Epithelial cell of esophagus (primary cell): ENCODE measurements around the gene ACTC1.

Experiments used
- DNase-seq: peaks from one replicate; pipeline ENCODE4 v3.0.0; 2010; ENCODE audit warnings: low read depth
- H3K4me3 ChIP-seq: 2 replicates; pipeline ENCODE4 v1.5.1; 2011; ENCODE audit warnings: mild to moderate bottlenecking, low read length, control low read depth
- TF ChIP-seq, protein P1 (sequence below): IDR thresholded peaks from 2 replicates; pipeline ENCODE4 v1.5.1; 2011; ENCODE audit warnings: low read depth, mild to moderate bottlenecking, low read length, control low read depth, inconsistent platforms; ENCODE audit not compliant: insufficient read depth; ENCODE audit errors: missing control alignments

ACTC1 gene

DNA sequence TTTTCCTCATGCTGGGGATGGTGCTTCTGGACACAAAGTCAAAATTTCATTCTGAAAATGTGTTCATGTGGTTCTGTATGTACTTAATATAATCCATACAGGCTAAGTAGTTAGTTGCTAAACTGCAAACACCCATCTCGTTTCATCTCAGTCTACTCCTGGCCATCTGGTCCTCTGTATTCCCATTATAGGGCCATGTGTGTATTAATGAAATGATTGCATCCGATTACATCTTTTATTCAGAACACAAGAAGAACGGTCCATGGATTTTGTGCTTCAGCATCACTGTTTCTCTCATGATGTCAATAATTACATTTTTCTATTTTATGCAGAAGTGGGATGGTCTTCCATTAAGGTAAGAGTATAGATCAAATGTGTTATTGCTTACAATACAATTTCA is 34.4 kb downstream of the ACTC1 start:
- TF ChIP-seq, protein P1, sequence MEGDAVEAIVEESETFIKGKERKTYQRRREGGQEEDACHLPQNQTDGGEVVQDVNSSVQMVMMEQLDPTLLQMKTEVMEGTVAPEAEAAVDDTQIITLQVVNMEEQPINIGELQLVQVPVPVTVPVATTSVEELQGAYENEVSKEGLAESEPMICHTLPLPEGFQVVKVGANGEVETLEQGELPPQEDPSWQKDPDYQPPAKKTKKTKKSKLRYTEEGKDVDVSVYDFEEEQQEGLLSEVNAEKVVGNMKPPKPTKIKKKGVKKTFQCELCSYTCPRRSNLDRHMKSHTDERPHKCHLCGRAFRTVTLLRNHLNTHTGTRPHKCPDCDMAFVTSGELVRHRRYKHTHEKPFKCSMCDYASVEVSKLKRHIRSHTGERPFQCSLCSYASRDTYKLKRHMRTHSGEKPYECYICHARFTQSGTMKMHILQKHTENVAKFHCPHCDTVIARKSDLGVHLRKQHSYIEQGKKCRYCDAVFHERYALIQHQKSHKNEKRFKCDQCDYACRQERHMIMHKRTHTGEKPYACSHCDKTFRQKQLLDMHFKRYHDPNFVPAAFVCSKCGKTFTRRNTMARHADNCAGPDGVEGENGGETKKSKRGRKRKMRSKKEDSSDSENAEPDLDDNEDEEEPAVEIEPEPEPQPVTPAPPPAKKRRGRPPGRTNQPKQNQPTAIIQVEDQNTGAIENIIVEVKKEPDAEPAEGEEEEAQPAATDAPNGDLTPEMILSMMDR, result no peak
- no peak for DNase-seq
- H3K4me3 ChIP-seq, result no peak overlapping the region

- no peak for DNase-seq
- no peak overlapping the region for H3K4me3 ChIP-seq
- TF ChIP-seq, protein P1, result no peak
Measured at GRCh38 chr15:34759992-34760391, 35.4 kb downstream of the ACTC1 start.

GRCh38 chr15:34759347-34759746 is 36.0 kb downstream of the ACTC1 start:
- TF ChIP-seq, protein P1, result no peak
- H3K4me3 ChIP-seq, result no peak overlapping the region
- no peak for DNase-seq

GRCh38 chr15:34757262-34757661 is 38.1 kb downstream of the ACTC1 start:
- TF ChIP-seq, protein P1, result no peak
- H3K4me3 ChIP-seq, result no peak overlapping the region
- no peak for DNase-seq

DNA sequence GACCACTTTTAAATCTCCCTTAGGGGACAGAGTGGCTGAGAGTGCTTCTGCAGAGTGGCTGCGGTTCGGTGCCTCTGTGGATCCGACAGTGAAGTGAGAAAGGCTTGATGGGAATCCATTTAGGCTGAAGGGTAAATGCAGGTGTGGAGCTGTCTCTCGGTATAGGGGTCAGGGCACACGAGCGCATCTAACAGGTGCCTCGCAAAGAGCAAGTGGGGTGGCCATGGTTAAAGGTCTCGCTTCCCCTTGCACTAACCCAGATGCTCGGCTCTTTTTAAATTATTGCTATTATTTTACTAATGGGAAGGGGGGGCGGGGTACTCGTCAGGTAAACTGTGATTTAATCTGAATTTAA is 40.0 kb downstream of the ACTC1 start:
- TF ChIP-seq, protein P1, result no peak
- no peak for DNase-seq
- no peak overlapping the region for H3K4me3 ChIP-seq

DNA sequence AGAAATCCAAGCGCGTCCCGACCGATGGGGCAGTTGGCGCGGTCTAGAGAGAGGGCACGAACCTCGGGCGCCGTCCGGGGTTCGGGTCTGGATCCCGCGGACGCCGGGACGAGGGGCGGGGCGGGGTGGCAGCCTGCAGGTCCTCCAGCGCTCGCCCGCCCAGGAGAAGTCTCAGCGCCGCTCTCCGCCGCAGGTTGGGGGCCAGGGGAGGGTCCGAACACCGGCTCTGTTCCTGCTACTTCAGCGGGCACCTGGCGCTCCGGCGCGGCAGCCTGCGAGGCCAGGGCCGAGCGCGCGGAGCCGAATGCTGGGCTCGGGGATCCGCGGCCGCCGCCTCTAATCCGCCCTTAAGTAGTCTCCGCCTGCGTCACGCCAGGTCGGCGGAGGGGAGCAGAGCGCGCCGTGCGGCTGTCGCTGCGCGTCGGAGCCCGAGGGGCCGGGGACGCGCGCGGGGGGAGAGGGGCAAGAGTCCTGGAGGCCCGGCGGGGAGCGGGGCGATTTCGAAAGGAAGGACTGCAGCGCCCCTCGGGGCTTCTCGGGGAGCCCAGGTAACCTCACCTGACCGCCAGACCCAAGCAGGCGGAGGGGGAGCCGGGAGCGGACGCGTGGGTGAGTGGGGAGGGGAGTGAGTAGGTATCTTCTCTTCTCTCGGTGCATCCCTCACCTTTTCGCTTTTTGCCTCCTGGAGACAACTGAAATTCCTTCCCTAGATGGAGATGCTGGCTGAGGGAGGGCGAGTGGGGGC is 40.5 kb downstream of the ACTC1 start, which contains the start of gene GJD2:
Gene GJD2 (minus strand): TSS at position 325 of the 745 bp plus-strand sequence. CDS start 510 bp downstream, outside the sequence.
- TF ChIP-seq, protein P1, result no peak
- no peak within 1 kb of the TSS for H3K4me3 ChIP-seq
- DNase-seq, result no peak

DNA sequence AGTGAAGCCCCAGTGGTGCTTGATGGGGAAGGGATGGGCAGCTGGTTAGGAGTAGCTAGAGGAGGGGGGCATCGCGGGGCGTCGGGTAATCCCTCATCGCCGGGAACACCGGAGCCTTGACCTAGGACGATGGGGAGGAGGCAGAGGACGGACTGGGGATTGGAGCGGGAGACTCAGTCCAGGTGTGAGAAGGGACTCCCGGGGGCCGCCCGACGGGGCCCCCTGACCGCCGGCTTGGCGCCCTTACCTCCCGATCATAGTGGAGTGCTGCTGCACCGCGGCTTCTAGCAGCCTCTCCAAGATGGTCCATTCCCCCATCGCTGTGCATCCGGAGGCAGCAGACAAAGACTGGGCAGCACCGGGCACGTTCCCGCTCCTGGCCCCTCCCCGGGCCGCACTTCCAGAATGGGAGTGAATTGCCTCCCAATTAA is 41.2 kb downstream of the ACTC1 start:
- no peak for DNase-seq
- TF ChIP-seq, protein P1, result no peak
- H3K4me3 ChIP-seq, result no peak overlapping the region
